GM19397 (cell line): ENCODE data around the gene HLA-DPA1.

Experiments used
- ATAC-seq: cut with Tn5 transposase; IDR thresholded peaks from one replicate; pipeline ENCODE4 v1.9.1; 2021; ENCODE audit warnings: mild to moderate bottlenecking, moderate library complexity; ENCODE audit not compliant: unreplicated experiment

Gene HLA-DPA1

DNA sequence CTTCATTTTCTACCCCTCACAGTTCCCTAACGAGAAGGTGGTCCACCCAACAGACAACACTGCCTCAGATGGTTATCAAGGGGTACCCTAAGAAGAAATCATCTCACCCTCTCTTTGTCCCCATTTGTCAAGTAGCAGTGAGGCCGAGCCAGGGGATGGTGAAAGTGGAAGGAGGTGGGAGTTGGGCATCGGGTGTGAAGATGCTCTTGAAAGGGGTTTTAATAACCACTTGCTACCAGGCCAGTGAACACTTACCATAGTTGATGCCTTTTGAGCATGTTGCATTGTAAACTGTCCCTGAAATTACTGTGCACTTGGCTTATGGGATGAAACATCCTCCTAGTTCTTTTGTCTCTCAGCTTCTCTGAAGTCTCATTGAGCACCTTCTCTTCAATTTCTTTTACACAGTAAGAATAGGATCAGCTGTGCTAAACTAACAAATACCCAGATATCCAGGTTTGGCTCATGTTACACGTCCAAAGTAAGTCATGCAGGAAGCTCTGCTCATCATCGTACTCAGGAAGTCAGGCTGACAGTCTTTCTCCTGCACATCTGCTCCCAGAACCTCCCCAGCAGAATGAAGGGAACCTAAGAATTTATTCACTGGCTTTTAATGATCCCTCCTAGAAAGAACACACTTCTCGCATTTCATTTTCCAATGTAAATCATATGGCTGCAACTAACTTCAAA lies 15.6 kb upstream of the HLA-DPA1 start:
- no peak for ATAC-seq

DNA sequence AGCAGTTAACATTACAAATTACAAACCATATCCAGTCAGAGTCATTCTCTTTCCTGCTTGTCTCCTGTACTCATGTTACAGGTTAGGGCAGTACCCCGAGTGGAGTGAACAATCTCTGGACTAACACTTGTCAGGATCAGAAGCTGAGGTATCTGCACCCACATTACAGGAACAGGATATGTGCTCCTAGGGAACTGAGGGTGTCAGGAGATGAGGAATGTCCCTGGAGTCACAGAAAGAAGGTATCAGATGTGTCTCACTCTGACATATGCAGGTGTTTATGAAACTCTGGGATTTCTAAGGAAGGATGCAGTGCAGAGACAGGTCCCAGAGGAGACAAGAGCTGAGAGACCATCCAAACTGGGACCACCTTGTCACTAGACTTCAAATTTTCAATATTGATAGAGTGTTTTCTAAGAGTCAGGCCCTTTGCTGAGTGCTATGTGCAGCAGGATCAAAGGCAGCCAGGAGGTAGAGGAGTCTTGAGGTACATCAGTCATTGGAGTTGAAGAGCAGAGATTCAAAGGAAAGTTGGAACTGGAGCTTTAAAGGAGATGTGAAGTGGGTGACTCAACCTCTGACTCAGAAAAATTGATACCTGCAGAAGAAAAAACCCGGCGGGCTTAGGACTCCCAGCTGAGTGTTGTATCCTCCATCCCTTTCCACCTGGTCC lies 14.9 kb upstream of the HLA-DPA1 start:
- no peak for ATAC-seq

DNA sequence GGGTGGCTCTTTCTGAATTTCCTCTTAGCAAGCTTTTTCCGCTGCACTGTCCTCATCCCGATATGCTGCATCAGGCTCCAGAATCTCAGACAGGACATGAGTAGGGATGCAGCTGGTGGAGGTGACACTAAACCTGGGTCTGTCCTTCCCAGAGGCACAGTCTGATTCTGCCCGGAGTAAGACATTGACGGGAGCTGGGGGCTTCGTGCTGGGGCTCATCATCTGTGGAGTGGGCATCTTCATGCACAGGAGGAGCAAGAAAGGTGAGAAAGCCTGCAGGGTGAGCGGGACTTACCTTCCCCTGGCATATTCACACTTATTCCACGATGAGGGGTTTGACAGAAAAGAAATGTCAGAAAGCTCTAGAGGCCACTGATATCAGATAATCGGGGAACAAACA lies 12.2 kb upstream of the HLA-DPA1 start:
- no peak for ATAC-seq

DNA sequence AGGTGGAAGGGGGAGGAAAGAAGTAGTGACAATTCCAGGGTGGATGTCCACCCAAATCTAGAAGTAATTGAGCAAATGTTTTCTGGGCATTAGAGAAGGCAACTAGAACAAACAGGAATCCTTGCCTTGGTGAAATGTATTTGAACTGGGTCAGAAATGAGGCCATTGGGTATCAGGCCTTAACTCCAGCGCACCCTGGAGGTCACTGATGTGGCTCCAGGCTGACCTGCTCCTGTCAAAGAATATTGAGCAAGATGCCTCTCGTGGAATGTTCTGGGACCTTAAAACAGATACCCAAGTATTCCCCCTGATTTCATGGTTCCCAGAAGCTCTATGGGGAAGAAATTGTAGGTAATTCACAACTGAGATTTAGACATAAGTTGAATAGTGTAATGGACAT lies 9.3 kb upstream of the HLA-DPA1 start:
- ATAC-seq, result no peak

DNA sequence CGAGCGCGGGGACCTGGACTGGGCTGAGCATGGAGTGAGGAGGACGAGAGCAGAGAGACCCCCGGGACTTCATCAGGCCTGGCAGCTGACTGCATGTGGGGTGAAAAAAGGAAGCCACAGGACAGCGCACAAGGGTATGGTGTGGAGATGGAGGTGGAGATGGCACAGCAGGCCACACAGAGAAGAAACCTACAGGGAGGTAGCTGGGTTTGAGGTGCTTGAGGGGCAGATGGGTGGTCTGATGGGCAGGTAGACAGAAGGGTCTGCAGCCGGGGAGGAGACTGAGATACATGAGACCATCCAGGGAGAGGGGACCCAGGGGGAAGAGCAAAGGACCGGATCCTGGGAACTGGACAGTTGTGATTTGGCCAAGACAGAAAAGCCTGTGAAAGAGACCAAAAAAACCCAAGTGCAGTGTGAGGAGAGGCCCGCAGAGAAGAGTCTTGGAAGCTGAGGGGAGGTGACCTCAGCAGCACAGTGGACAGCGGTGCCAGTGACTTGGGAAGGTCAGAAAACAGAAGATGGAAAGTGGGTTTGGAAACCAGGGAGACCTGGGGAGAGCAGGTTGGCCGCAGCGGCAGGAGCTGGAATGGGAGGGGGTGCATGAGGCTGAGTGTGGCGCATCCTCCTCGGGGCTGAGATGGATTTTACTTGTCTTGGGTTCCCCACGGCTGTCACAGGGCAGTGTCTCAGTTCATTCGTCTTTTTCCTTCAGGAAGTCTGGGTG lies 7.8 kb upstream of the HLA-DPA1 start:
- no peak for ATAC-seq

DNA sequence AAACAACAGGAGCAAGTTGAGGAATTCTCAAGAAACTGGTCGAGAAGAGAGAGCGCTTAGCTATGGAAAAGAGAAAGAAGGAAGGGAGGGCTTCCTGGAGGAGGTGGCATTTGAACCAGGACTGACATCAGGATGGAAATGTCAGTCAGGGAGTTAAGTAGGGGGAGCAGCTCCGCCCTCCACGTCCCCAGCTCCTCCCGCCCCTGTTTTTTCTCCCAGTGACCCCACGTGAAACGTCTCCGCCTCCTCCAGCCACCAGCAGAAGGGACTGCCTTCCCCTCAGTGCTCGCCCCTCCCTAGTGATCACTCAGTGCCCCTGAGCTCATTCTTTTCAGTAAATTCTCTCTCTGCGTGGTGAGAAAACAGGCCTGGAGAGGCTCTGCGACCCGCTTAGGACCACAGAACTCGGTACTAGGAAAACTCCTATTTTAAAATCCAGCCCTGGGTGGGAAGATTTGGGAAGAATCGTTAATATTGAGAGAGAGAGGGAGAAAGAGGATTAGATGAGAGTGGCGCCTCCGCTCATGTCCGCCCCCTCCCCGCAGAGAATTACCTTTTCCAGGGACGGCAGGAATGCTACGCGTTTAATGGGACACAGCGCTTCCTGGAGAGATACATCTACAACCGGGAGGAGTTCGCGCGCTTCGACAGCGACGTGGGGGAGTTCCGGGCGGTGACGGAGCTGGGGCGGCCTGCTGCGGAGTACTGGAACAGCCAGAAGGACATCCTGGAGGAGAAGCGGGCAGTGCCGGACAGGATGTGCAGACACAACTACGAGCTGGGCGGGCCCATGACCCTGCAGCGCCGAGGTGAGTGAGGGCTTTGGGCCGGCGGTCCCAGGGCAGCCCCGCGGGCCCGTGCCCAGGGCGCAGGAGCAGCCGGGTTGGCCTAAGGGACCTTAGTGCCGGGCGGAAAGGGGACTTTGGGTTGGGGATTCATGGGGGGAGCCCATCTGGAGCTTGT lies 7.0 kb upstream of the HLA-DPA1 start:
- ATAC-seq, result no peak

DNA sequence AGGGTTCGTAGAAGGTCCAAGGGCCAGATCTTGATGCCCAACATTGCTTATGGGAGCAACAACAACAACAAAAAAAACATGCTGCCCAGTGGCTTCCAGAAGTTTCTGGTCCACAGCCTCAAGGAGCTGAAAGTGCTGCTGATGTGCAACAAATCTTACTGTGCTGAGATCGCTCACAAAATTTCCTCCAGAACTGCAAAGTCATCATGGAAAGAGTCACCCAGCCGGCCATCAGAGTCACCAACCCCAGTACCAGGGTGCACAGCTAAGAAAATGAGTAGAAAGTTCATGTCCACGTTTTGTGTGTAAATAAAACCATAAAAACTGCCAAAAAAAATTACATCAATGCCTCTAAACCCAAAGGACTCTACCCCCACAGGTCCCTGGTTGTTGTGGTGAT lies 6.1 kb upstream of the HLA-DPA1 start:
- no peak for ATAC-seq

DNA sequence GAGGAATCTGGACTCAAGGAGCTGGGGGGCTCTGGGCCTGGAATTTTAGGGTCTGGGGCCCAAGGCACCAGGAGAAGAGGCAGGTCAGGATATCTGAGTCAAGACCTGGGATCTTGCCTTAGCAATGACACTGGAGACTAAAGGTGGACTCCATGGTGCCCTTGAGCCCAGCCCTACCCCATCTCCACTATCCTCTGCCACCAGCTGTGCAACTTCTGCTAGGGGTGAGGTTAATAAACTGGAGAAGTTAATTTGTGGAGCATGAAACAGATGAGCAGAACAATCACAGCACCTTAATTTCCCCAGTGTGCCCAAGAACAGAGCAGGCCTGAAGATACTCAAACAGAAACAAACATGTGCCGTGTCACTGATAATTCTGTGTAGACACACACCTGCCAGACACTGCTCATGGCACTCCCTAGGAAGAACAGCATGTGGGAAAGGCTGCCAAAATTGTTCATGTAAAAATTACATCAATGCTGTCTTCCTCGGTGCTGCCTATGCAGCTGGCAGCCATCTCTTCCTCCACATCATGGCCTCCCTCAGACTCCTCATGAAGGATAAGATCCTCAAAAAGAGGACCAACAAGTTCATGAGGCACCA lies 5.6 kb upstream of the HLA-DPA1 start:
- ATAC-seq, result no peak

DNA sequence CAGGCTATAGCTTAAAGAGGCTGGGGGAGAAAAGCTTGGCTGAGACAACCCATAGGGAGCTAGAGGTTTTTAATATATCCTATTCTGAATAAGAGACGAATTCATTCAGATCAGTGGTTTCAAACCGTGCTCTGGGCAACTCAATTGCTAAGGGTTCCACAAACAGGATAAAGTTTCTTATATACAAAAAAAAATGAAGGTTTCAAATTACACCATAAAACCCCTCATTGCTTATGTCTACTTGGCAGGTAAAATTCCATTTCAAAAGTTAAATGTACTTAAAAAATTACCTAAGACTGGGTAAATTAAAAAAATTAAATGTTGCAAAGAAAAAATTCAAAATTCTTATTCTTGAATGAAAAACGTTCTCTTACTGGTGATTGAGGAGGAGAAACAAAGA lies 5.0 kb upstream of the HLA-DPA1 start:
- no peak for ATAC-seq

DNA sequence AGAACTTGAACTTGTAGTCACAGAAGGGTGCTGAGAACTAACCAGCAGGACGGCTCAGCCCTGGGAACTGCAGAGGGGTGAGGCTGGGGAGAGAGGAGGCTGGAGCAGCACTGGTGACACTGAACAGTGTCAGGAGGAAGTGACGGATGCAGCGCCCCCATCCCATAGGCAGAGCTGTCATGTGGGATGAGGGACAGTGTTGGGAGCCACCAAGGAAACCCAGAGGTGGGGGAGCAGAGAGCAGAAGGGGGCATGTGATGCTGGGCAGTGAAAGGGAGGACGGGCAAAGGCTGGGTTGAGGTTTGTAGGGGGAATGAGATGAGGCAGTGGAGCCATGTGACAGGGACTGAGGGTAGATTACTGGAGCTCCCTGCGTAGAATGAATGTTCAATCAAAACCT lies 4.5 kb upstream of the HLA-DPA1 start:
- ATAC-seq, result no peak

DNA sequence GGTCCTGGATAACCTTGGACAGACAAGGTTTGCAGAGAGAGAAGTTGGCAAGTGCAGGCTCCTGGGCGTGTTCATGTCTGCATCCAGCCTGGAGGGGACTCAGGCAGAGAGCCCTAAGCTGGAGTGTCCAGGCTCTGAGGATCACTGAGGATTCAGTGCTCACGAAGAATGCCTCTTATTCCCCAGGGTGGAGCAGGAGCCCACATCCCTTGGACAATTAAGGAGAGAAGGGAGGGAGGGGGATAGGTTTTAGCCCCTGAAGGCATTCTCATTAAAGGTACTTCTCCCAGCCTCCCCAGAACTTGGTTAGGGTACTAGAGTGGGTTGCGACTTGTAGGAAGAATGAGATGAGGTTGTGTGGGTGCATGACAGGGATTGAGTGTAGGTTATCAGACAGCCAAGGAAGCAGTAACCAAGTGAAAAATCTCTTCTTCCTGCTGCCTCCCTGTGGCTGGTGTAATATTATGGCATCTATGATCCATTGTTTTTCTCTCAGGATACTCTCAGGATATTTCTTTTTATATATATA lies 3.0 kb upstream of the HLA-DPA1 start:
- ATAC-seq, result no peak

DNA sequence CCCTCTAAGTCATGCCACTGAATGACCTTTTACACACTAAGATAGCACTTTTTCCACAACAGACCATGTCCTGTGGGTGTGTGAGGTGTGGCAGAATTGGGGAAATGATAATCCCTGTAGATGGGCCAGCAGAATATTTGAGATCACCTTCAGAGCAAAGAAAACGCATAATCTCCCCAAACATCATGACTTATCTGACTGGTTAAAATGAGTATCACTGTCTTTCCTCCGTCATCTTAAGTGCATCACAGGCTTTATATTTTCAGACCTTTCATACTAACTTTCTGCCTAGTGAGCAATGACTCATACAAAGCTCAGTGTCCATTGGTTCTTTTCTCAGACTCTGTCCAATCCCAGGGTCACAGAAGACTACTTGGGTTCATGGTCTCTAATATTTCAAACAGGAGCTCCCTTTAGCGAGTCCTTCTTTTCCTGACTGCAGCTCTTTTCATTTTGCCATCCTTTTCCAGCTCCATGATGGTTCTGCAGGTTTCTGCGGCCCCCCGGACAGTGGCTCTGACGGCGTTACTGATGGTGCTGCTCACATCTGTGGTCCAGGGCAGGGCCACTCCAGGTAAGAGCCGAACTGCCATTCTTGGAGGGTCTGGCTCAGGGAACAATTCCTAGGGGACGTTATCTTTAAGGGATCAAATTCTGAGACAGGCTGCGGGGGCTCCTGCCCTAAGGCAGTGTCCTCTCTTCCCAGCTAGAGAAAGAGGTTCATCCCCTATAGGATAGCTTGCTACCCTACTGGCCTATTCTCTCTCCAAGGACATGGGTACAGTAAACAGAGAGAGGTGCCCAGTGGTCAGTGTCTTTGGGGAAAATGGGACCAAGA lies 2.3 kb upstream of the HLA-DPA1 start, which contains the start of gene HLA-DPB1:
HLA-DPB1 (plus strand) TSS at position 423 of the 838 bp plus-strand sequence; CDS start at position 475, 52 bp downstream.
- ATAC-seq, result peak; percentile 57

DNA sequence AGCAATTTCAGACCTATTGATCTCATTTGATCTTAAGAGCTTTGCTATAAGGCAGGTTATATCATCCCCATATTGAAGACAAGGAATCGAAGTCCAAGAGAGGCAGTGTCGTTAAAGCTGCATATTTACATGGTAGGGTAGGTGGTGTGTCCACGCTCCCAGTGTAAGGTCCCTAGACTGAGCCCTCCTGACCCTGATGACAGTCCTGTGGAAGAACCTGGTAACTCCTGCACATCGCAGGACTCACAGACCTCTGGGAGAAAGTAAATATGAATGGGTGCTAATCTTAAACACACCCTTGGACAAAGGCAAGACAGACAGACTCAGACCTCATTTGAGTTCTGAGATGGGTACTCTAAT lies 1.7 kb upstream of the HLA-DPA1 start:
- peak; percentile 4 for ATAC-seq

DNA sequence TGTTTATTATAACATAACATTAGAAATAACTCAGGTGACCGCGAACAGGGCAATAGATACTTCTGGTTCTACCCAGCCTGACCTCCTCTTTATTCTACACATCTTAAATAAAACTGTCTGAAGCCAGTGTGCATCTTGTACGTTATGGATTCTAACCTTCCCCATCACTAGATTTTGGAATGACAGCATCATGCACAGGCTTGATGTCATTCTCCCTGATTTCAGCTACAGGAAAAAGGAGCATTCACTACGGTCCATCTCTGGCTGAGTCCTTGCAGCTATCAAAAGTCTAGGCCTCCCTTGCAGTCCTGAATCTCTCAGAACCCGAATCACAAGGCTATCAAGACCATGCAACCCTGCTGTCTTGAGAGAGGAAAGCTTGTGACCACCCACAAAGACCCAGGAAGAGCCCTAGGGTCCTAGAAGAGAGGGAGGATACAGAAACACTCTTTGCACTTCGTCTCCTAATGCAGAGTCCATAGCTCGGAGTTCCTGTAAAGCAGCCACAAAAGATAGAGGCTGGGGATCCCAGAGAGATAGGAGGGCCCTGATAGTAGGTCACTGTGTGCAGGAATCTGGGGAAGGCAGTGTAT lies 845 bp downstream of the HLA-DPA1 start:
- ATAC-seq, result no peak

DNA sequence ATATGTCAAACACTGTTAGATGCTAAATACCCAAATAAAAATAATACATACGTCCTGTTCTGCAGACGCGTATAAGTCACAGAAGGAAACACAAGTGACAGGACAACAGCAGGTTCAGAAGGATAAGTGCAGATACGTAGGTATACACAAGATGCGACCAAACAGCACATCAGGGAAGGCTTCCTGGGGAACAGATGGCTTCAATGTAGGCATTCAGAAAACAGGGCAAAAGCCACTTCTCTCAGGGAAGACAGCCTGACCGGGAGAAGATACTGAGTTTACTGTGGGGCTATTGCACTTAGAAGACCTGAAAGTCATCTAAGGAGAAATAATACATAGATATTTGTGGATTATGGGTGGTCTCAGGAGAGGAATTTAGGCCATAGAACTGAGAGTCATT lies 1.9 kb downstream of the HLA-DPA1 start:
- ATAC-seq, result no peak

DNA sequence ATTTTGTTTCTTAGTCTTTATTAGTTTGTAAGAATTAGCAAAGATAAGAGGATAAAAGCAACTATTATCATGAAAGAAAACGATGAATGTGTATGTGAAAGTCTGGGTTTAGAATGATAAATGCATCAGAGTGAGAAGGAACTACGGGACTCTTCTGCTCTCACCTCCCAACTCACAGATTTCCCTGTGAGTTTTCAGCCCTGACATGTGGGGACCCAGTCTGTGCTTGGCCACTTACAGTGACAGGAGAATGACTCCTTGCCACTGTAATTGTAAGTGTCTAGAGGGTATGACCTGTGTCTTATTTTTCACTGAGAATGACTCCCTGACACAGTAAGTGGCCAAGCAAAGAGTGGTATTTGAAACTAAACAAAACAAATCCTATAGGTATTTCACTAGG lies 2.5 kb downstream of the HLA-DPA1 start:
- ATAC-seq, result no peak

DNA sequence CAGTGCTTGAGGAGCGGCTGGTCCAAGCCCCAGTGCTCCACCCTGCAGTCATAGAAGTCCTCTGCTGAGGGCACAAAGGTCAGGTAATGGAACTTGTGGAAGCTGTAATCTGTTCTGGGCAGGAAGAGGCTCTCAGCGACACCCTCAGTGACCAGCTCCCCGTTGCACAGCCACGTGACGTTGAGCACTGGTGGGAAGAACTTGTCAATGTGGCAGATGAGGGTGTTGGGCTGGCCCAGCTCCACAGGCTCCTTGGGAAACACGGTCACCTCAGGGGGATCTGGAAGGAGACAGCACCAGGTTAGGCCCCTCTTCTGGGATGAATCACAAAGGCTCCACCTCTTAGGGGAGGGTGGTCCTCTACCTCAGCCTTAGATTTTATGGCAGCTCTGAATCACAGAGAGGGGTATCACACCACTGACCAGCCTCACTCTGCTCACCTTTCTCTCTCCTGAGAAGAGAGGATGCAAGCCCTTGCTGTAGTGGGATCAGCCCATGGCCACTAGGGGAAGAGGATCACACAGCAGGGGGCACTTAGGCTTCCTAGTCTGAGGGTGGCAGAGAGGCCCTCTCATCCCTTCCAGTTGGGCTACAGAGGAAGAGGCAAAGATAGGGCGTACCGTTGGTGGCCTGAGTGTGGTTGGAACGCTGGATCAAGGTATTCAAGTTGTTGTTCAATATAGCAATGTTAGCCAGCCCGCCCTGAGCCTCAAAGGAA lies 4.3 kb downstream of the HLA-DPA1 start:
- no peak for ATAC-seq

DNA sequence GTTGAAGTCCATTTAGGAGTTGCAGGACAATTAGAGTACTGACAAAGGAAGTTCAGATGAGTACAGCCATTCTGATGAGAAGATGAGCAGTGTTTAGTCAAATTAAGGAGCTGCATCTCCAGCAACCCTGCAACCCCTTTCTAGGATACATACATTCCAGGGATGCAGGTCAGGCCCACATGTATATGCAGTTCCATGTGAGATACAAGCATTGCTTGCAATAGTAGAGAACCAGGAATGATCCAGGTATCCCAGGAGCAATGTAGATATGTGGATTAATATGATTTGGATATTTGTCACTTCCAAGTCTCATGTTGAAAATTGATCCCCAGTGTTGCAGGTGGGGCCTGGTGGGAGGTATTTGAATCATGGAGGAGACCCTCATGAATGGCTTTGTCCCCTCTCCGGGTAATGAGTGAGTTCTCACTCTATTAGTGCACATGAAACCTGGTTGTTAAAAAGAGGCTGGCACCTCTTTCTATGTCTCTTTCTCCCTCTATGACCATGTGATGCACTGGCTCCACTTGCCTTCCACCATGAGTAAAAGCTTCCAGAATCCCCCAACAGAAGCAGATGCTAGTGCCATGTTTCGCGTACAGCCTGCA lies 6.4 kb downstream of the HLA-DPA1 start:
- no peak for ATAC-seq
